GM20000 (cell line): ENCODE data around the gene ANO6.

Source experiments
- DNase-seq: peaks from one replicate; pipeline ENCODE4 v3.0.0; 2012; ENCODE audit warnings: low spot score
- CTCF ChIP-seq: IDR thresholded peaks from 2 replicates; pipeline ENCODE4 v1.5.1; 2012; ENCODE audit warnings: mild to moderate bottlenecking, control low read depth; ENCODE audit errors: extremely low read depth, missing control alignments

The ANO6 gene

DNA sequence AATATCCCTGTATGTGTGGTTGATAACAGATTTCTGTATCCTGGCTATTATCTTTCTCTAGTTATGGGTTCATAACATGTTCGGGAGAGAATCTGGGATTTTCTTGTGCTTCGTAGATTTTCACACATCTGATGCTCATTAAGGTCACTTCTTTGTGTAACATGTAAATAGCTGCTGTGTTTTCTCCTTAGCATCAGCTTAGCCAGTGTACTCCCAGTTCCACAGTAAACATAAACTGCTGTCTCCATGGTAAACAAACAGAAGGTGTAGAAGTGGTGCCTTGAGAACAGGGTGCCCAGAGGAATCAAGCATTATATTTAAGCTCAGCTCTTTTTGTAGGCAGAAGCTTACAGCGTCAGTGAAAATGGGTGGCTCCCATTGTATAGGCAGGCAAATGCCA is 88.0 kb downstream of the ANO6 start:
- DNase-seq: no peak
- no peak for TF ChIP-seq CTCF

DNA sequence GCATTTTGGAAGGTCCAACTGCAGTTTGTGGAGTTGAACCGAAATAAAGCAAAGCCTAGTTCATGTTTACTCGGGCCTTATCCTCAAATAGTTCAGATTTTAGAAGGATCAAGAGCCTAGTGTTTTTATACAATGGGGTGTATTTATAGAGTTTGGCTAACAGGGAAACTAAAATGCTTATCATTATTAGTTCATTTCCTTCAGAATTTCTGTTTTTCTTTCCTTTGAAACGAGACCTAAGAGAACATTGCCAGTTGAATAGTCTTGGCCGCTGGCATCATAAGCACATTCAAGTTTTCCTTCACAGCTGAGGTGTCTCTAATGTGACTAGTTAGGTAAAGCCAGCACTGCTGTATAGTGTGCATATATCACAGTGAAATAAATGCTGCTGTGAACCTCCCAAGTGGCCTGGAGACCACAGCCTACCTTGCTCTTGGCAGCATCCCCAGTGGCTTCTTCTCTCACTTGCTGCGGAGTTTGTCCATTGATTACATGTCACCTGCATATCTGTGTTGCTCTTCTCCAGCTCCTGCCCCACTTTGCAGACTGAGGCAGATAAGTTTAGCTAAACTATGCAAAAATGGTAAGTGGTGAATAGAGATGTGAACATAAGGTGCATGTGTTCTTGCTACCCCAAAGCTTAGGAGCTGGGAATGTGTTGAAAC is 88.8 kb downstream of the ANO6 start:
- TF ChIP-seq CTCF: no peak
- no peak for DNase-seq

DNA sequence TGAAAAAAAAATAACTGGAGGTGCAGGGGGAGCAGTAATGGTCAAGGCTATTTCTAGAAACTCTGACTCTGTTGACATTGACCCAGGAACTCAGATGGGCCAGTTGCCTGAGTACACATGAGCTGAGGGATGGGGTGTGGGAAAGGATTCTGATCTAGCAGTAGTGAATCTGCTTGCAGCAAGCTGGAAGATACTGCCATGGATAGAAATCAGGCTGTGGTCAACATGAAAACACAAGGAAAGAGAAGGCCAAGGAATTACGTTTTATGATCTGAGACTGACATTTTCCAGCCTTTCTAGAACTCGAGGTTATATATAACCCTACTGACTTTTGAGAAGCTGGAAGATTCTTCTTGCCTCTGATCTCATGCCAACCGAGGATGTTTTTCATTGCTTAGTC is 90.0 kb downstream of the ANO6 start:
- TF ChIP-seq CTCF: no peak

DNA sequence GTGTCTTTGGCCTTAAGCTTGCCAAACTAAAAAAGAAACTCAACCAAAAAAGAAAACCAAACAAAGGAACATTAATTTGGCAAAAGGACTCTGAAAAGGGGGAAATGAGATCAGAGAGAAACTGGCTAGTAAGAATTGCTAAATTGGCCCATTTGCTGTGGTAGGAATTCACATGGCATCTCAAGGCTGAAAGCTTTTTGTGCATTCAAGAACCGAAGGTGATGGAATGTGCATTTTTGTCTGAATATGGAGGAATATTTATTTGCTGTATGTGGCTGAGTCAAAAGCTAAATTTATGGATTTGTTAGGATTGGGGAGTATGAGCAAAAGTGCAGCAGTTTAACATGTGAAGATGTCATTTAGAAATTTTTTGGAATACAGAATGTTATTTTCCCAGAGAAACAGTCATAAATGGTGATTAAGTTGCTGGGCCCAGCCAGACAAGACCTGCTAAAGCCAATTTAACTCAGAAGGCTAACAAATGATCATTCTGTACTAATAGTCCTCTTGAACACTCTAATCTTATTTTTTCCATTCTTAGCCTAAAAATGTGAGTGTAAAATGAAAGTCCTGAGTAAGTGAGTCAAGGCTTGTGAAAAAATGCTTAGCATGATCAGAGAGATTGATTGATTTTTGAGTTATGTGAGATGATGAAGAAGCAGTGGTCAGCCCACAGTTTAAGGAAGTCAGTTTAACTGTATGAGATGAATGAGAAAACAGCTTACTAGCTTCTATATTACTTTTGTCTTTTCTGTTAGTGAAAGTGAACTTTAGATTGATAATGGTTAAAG is 94.1 kb downstream of the ANO6 start:
- no peak for DNase-seq

More for the DNA sequence above, 90.0 kb downstream of the ANO6 start:
- no peak for DNase-seq

DNA sequence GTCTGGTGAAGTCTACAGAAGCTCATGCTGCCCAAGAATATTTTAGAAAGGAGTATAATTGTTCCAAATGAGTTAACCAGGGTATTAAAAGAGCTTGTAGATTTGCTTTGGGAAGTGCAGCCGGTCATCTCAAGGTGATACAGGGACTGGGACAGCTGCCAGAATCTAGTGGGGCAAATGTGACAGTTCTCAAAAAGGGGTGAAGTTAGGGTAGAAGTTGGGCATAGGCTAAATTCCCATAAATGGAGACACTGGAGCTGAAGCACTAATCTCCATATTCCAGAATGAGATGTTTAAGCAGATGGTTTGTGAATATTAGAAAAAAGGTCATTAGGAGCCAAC is 94.7 kb downstream of the ANO6 start:
- TF ChIP-seq CTCF: no peak
- DNase-seq: no peak

More for the DNA sequence above, 94.1 kb downstream of the ANO6 start:
- TF ChIP-seq CTCF: no peak

GRCh38 chr12:45312012-45312411 is 96.1 kb downstream of the ANO6 start:
- no peak for DNase-seq
- no peak for TF ChIP-seq CTCF

DNA sequence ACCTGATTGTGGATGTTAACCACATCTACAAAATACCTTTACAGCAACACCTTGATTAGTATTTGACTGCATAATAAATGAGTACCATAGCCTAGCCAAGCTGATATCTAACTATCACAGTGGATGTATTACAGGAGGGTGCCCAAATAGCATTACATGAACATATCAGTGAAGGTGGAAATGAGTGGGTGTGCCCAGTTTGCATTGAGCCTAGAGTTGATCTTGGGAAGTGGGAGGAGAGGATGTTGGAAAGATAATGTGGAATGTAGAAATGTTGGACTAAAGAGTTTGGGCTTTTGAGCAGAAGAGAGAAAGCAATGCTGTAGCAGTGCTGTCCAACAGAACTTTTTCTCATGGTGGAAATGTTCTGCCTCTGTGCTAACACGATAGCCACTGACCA is 98.9 kb downstream of the ANO6 start:
- DNase-seq: no peak
- TF ChIP-seq CTCF: no peak
